HEK293 (cell line): Measurements from ENCODE around the gene ZNF354C.

Experiments
- KLF17 ChIP-seq: fragments of 450-650 bp; formaldehyde crosslinking; IDR thresholded peaks from 2 replicates; pipeline ENCODE4 v1.5.1; 2016; ENCODE audit warnings: missing biosample characterization, missing genetic modification characterization
- KLF7 ChIP-seq: fragments of 450-650 bp; formaldehyde crosslinking; IDR thresholded peaks from 2 replicates; pipeline ENCODE4 v1.5.1; 2016; ENCODE audit warnings: missing biosample characterization, missing genetic modification characterization, borderline replicate concordance
- MZF1 ChIP-seq: fragments of 450-650 bp; formaldehyde crosslinking; IDR thresholded peaks from 2 replicates; pipeline ENCODE4 v1.5.1; 2017; ENCODE audit warnings: missing biosample characterization, missing genetic modification characterization, borderline replicate concordance
- TSHZ1 ChIP-seq: fragments of 450-650 bp; formaldehyde crosslinking; IDR thresholded peaks from 2 replicates; pipeline ENCODE4 v1.5.1; 2016; ENCODE audit warnings: missing biosample characterization, missing genetic modification characterization, borderline replicate concordance
- WT1 ChIP-seq: fragments of 450-650 bp; formaldehyde crosslinking; IDR thresholded peaks from 2 replicates; pipeline ENCODE4 v1.5.1; 2016; ENCODE audit warnings: missing biosample characterization, missing genetic modification characterization
- YY1 ChIP-seq: fragments of 450-650 bp; formaldehyde crosslinking; IDR thresholded peaks from 2 replicates; pipeline ENCODE4 v1.5.1; 2018; ENCODE audit warnings: missing biosample characterization, missing genetic modification characterization
- ZBTB20 ChIP-seq: fragments of 450-650 bp; formaldehyde crosslinking; IDR thresholded peaks from 2 replicates; pipeline ENCODE4 v1.5.1; 2016; ENCODE audit warnings: missing biosample characterization, missing genetic modification characterization
- ZNF132 ChIP-seq: fragments of 450-650 bp; formaldehyde crosslinking; IDR thresholded peaks from 2 replicates; pipeline ENCODE4 v1.5.1; 2017; ENCODE audit warnings: missing biosample characterization, missing genetic modification characterization, borderline replicate concordance
- ZNF140 ChIP-seq: fragments of 450-650 bp; formaldehyde crosslinking; IDR thresholded peaks from 2 replicates; pipeline ENCODE4 v1.5.1; 2016; ENCODE audit warnings: missing biosample characterization, missing genetic modification characterization
- ZNF16 ChIP-seq: fragments of 450-650 bp; formaldehyde crosslinking; IDR thresholded peaks from 2 replicates; pipeline ENCODE4 v1.5.1; 2016; ENCODE audit warnings: low read depth, missing biosample characterization, missing genetic modification characterization
- ZNF2 ChIP-seq: fragments of 450-650 bp; formaldehyde crosslinking; IDR thresholded peaks from 2 replicates; pipeline ENCODE4 v1.5.1; 2016; ENCODE audit warnings: missing biosample characterization, missing genetic modification characterization
- ZNF211 ChIP-seq: fragments of 450-650 bp; formaldehyde crosslinking; IDR thresholded peaks from 2 replicates; pipeline ENCODE4 v1.5.1; 2016; ENCODE audit warnings: low read depth, missing biosample characterization, missing genetic modification characterization
- ZNF24 ChIP-seq: fragments of 450-650 bp; formaldehyde crosslinking; IDR thresholded peaks from 2 replicates; pipeline ENCODE4 v1.5.1; 2016; ENCODE audit warnings: missing biosample characterization, missing genetic modification characterization
- ZNF292 ChIP-seq: fragments of 450-650 bp; formaldehyde crosslinking; IDR thresholded peaks from 2 replicates; pipeline ENCODE4 v1.5.1; 2016; ENCODE audit warnings: low read depth, missing biosample characterization, missing genetic modification characterization, borderline replicate concordance
- ZNF366 ChIP-seq: fragments of 450-650 bp; formaldehyde crosslinking; conservative IDR thresholded peaks from 2 replicates; pipeline ENCODE4 v1.5.1; 2016; ENCODE audit warnings: missing biosample characterization, missing genetic modification characterization
- ZNF394 ChIP-seq: fragments of 450-650 bp; formaldehyde crosslinking; IDR thresholded peaks from 2 replicates; pipeline ENCODE4 v1.5.1; 2016; ENCODE audit warnings: missing biosample characterization, missing genetic modification characterization, mild to moderate bottlenecking, moderate library complexity, borderline replicate concordance
- ZNF558 ChIP-seq: fragments of 450-650 bp; formaldehyde crosslinking; IDR thresholded peaks from 2 replicates; pipeline ENCODE4 v1.5.1; 2016; ENCODE audit warnings: missing biosample characterization, missing genetic modification characterization
- ZNF626 ChIP-seq: fragments of 450-650 bp; sonication (Bioruptor Pico); formaldehyde crosslinking; IDR thresholded peaks from 2 replicates; pipeline ENCODE4 v1.5.1; 2018; ENCODE audit warnings: missing biosample characterization, missing genetic modification characterization, inconsistent platforms
- ZNF660 ChIP-seq: fragments of 450-650 bp; IDR thresholded peaks from 2 replicates; pipeline ENCODE4 v1.5.1; 2018; ENCODE audit warnings: missing biosample characterization, mild to moderate bottlenecking, missing genetic modification characterization
- ZNF664 ChIP-seq: fragments of 450-650 bp; formaldehyde crosslinking; IDR thresholded peaks from 2 replicates; pipeline ENCODE4 v1.5.1; 2016; ENCODE audit warnings: missing biosample characterization, missing genetic modification characterization
- ZSCAN16 ChIP-seq: fragments of 450-650 bp; formaldehyde crosslinking; IDR thresholded peaks from 2 replicates; pipeline ENCODE4 v1.5.1; 2016; ENCODE audit warnings: missing biosample characterization, missing genetic modification characterization
- TF ChIP-seq, protein P1 (sequence below): fragments of 450-650 bp; formaldehyde crosslinking; IDR thresholded peaks from 2 replicates; pipeline ENCODE4 v1.5.1; 2016; ENCODE audit warnings: missing biosample characterization, missing genetic modification characterization
- TF ChIP-seq, protein P2 (sequence below): fragments of 450-650 bp; formaldehyde crosslinking; IDR thresholded peaks from 2 replicates; pipeline ENCODE4 v1.5.1; 2016; ENCODE audit warnings: missing biosample characterization, missing genetic modification characterization
- TF ChIP-seq, protein P3 (sequence below): fragments of 450-650 bp; formaldehyde crosslinking; IDR thresholded peaks from 2 replicates; pipeline ENCODE4 v1.5.1; 2016; ENCODE audit warnings: missing biosample characterization, missing genetic modification characterization
- TF ChIP-seq, protein P4 (sequence below): fragments of 450-650 bp; formaldehyde crosslinking; IDR thresholded peaks from 2 replicates; pipeline ENCODE4 v1.5.1; 2016; ENCODE audit warnings: missing biosample characterization, missing genetic modification characterization, borderline replicate concordance

ZNF354C gene

DNA sequence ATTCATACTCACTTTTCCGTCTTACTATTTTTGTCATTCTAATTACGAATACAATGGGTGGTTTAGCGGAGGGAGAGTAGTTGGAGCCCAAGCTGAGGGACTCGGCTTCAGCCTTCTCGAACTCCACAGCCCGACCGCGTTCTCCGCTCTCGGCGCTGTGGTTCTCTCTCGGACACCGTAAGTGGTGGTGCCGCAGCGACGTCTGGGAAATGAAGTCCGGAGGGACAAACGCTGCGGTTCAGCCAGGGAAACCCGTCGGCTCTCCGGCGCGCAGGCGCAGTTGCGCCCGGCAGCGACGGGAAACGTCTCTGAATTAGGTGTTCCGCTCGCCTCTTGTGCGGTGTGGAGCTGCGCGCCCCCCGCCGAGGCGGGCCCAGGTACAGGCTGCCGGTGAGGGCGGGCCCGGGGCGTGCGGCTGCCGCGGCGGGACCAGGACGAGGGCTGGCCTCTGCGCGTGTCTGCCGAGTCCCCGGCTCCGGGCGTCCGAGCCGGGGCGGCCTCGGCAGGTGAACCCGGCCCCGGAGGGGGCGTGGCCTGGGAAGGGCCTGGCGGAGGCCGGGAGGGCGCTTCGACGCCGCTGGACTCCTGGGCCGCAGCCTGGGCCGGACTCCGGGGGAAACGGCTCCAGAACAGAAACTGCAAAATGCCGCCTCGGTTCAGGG is 36.5 kb upstream of the ZNF354C start, which contains the start of gene ZNF879 (continued):
- TF ChIP-seq ZNF292 (tag by site-specific recombination) (no peak), ZNF24 (tag by site-specific recombination) (no peak), ZNF660 (tag by site-specific recombination) (peak; percentile 76), ZNF211 (tag by site-specific recombination) (no peak), ZNF132 (tag by site-specific recombination) (no peak), ZNF558 (tag by site-specific recombination) (no peak), ZNF2 (tag by site-specific recombination) (peak; percentile 70; the same call in 1 of the 2 replicates), KLF7 (no peak), ZNF140 (tag by site-specific recombination) (peak; percentile 34; the same call in 1 of the 2 replicates), ZNF16 (tag by site-specific recombination) (no peak), YY1 (0 out of 2 replicates have a peak, but pooled peaks have one; percentile 4), ZNF366 (tag by site-specific recombination) (no peak), ZNF664 (tag by site-specific recombination) (no peak), ZSCAN16 (no peak), TSHZ1 (no peak), WT1 (tag by site-specific recombination) (no peak), ZNF394 (tag by site-specific recombination) (no peak; the same call in 1 of the 2 replicates), KLF17 (0 out of 2 replicates have a peak, but pooled peaks have one; percentile 29), ZNF626 (tag by site-specific recombination) (no peak), MZF1 (tag by site-specific recombination) (no peak), ZBTB20 (tag by site-specific recombination) (0 out of 2 replicates have a peak, but pooled peaks have one; percentile 26)
- TF ChIP-seq, protein P1, sequence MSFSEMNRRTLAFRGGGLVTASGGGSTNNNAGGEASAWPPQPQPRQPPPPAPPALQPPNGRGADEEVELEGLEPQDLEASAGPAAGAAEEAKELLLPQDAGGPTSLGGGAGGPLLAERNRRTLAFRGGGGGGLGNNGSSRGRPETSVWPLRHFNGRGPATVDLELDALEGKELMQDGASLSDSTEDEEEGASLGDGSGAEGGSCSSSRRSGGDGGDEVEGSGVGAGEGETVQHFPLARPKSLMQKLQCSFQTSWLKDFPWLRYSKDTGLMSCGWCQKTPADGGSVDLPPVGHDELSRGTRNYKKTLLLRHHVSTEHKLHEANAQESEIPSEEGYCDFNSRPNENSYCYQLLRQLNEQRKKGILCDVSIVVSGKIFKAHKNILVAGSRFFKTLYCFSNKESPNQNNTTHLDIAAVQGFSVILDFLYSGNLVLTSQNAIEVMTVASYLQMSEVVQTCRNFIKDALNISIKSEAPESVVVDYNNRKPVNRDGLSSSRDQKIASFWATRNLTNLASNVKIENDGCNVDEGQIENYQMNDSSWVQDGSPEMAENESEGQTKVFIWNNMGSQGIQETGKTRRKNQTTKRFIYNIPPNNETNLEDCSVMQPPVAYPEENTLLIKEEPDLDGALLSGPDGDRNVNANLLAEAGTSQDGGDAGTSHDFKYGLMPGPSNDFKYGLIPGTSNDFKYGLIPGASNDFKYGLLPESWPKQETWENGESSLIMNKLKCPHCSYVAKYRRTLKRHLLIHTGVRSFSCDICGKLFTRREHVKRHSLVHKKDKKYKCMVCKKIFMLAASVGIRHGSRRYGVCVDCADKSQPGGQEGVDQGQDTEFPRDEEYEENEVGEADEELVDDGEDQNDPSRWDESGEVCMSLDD (tag by site-specific recombination), result no peak
- TF ChIP-seq, protein P2, sequence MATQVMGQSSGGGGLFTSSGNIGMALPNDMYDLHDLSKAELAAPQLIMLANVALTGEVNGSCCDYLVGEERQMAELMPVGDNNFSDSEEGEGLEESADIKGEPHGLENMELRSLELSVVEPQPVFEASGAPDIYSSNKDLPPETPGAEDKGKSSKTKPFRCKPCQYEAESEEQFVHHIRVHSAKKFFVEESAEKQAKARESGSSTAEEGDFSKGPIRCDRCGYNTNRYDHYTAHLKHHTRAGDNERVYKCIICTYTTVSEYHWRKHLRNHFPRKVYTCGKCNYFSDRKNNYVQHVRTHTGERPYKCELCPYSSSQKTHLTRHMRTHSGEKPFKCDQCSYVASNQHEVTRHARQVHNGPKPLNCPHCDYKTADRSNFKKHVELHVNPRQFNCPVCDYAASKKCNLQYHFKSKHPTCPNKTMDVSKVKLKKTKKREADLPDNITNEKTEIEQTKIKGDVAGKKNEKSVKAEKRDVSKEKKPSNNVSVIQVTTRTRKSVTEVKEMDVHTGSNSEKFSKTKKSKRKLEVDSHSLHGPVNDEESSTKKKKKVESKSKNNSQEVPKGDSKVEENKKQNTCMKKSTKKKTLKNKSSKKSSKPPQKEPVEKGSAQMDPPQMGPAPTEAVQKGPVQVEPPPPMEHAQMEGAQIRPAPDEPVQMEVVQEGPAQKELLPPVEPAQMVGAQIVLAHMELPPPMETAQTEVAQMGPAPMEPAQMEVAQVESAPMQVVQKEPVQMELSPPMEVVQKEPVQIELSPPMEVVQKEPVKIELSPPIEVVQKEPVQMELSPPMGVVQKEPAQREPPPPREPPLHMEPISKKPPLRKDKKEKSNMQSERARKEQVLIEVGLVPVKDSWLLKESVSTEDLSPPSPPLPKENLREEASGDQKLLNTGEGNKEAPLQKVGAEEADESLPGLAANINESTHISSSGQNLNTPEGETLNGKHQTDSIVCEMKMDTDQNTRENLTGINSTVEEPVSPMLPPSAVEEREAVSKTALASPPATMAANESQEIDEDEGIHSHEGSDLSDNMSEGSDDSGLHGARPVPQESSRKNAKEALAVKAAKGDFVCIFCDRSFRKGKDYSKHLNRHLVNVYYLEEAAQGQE (tag by site-specific recombination), result no peak
- TF ChIP-seq, protein P3, sequence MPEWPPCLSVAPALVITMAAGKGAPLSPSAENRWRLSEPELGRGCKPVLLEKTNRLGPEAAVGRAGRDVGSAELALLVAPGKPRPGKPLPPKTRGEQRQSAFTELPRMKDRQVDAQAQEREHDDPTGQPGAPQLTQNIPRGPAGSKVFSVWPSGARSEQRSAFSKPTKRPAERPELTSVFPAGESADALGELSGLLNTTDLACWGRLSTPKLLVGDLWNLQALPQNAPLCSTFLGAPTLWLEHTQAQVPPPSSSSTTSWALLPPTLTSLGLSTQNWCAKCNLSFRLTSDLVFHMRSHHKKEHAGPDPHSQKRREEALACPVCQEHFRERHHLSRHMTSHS (tag by site-specific recombination), result no peak
- TF ChIP-seq, protein P4, sequence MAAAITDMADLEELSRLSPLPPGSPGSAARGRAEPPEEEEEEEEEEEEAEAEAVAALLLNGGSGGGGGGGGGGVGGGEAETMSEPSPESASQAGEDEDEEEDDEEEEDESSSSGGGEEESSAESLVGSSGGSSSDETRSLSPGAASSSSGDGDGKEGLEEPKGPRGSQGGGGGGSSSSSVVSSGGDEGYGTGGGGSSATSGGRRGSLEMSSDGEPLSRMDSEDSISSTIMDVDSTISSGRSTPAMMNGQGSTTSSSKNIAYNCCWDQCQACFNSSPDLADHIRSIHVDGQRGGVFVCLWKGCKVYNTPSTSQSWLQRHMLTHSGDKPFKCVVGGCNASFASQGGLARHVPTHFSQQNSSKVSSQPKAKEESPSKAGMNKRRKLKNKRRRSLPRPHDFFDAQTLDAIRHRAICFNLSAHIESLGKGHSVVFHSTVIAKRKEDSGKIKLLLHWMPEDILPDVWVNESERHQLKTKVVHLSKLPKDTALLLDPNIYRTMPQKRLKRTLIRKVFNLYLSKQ (tag by site-specific recombination), result no peak
